ENCODE results near the gene SMOC1.

The SMOC1 gene

DNA sequence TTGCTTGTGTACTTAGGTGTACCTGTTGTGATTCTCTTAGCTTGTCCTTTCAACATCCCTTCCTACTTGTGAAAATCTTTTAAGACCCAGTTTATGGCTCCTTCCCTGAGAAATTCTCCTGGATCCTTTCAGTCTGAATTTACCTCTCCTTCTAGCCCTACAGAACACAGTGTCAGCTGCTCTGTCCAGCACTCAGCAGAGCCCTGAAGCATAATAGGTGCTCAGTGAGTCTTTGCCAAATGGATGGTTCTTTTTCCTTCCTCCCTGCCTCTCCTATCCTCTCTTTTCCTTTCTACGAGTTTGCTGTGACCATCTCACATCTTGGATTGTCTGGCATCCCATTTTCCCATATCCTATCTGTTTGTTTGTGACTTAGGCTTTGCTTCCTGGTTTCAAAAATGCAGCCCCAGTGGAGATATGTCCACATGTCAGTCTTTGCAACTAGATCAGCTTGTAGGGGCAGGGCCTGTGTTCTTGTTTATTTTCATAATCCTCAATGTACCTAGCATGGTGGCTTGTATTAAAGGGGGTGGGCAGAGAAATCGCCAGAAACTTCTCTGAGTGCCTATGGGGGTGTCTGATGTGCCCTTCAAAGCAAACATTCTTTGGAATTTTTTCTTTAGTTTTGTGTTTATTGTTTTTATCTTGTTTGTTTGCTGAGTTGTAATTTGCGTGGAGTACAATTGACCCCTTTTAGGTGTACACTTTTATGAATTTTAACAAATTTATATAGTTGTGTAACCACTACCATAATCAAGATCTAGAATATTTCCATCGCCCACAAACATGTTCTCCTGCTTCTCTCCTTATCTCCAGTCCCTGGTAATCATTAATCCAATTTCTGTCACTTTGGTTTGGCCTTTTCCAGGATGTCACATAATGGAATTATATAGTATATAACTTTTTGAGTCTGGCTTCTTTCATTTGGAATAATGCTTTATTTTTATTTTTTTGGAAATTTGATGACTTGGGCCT, 62.8 kb downstream of the SMOC1 start:
- TF ChIP-seq, protein P1, sequence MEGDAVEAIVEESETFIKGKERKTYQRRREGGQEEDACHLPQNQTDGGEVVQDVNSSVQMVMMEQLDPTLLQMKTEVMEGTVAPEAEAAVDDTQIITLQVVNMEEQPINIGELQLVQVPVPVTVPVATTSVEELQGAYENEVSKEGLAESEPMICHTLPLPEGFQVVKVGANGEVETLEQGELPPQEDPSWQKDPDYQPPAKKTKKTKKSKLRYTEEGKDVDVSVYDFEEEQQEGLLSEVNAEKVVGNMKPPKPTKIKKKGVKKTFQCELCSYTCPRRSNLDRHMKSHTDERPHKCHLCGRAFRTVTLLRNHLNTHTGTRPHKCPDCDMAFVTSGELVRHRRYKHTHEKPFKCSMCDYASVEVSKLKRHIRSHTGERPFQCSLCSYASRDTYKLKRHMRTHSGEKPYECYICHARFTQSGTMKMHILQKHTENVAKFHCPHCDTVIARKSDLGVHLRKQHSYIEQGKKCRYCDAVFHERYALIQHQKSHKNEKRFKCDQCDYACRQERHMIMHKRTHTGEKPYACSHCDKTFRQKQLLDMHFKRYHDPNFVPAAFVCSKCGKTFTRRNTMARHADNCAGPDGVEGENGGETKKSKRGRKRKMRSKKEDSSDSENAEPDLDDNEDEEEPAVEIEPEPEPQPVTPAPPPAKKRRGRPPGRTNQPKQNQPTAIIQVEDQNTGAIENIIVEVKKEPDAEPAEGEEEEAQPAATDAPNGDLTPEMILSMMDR (IDR thresholded peaks at IDR 0.05; ENCODE audit: low read depth, low read length): no peak
- no peak overlapping the region for H3K4me3 ChIP-seq (ENCODE audit: low read depth, low read length)

DNA sequence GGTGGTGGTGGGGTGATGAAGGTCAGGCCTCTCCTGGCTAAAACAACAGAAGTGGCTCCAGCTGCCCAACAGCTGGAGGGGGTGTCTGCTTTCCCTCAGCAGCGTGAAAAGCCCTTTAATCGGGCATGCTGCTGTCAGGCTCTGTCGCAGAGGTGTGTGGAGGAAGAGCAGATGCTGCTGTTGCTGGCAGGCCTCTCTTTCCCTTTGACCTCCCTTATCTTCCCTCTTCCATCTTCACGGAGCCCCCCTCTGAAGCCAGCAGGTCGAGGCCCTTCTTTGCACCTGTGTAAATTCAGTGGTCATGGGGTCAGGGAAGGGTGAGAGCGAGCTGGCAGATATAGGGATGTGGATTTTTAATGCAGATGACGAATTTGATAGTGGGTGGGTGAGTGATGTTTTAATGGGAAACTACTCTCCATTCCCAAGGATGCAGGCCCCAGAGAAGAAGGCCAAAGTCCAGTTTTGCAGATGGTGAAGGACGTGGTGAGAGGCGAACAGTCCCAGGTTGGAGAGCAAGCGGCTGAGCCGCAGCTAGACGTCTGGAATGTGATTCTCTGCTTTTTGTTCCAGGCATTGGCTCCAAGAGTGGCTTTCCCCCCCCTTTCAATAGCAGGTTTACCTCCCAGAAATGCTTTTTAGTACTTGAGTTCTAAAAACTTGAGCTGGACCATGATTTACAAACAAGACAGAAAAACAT, 64.0 kb downstream of the SMOC1 start:
- TF ChIP-seq, protein P1 (IDR thresholded peaks at IDR 0.05; ENCODE audit: low read depth, low read length): no peak
- H3K4me3 ChIP-seq (ENCODE audit: low read depth, low read length): no peak overlapping the region

DNA sequence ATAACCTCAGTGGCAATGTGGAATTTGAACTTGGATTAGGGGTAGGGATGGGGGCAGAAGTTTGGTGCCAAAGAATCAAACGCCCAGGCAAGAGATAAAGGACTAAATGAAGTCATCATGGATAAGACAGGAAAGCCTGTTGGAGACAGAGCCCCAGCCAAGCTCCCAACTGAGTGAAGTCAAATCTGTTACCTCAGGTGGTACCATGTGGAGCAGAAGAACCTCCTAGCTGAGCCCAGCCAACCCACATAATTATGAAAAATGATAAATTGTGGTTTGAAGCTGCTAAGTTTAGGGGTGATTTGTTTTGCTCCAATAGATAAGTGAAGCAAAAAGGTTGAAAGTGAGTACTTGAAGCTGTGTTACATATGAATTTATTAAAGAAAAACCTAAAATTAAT, 66.1 kb downstream of the SMOC1 start:
- TF ChIP-seq, protein P1 (IDR thresholded peaks at IDR 0.05; ENCODE audit: low read depth, low read length): no peak
- no peak overlapping the region for H3K4me3 ChIP-seq (ENCODE audit: low read depth, low read length)

DNA sequence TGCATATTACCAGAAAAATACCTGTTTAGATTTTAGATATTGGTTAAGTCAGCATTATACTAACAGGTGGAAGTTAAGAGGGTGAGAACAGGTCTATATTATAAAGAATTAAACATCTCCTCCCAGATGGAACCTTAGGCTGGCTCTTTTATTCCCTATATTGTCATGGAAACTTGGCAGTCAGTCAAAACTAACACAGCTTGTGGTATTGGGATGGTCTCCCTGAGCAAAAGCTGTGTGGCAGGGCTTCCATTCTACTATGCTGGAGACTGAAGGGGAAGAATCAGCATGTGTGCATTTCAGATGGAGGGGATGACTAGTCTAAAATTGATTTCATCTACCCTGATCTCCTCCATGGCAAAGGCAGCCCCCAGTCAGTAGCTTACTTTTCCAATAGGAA, 66.7 kb downstream of the SMOC1 start:
- H3K4me3 ChIP-seq (ENCODE audit: low read depth, low read length): no peak overlapping the region
- TF ChIP-seq, protein P1 (IDR thresholded peaks at IDR 0.05; ENCODE audit: low read depth, low read length): no peak

DNA sequence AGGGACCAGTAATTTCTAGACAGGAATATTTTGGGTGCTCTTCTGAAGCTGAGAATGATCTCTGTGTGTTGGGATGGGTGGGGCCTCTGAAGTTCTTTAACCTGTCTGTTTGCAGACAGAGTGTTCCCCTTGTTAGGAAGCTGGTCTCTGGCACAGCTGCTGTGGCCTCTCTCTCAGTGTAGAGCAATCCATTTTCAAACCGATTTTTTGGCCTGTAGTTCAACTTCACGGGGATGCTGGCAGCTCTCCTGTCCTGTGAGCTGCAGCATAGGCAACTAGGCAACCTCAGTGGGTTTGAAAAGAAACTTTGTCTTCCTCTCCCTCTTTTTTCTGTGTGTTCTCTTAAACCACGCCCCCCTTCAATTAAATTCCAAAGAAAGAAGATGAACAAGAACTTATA, 69.1 kb downstream of the SMOC1 start:
- H3K4me3 ChIP-seq (ENCODE audit: low read depth, low read length): no peak overlapping the region
- TF ChIP-seq, protein P1 (IDR thresholded peaks at IDR 0.05; ENCODE audit: low read depth, low read length): no peak

DNA sequence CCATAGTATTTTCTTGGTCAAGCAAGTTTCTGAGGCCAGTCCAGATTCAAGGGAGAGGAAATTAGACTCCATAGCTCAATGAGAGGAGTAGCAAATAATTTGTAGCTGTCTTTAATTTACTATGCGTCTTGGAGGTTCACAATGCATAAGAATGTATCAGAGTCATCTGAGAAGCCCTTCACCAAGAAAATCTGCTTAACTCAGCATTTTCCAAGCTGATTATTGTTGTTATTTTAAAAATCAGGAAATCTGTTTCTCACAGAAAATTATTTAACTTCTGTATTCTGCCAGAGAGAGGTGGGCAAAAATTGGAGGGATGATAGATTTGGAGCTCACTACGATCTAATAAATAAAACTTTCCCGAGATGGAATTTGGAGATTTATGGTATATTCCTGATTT, 72.0 kb downstream of the SMOC1 start:
- no peak overlapping the region for H3K4me3 ChIP-seq (ENCODE audit: low read depth, low read length)
- TF ChIP-seq, protein P1 (IDR thresholded peaks at IDR 0.05; ENCODE audit: low read depth, low read length): no peak

DNA sequence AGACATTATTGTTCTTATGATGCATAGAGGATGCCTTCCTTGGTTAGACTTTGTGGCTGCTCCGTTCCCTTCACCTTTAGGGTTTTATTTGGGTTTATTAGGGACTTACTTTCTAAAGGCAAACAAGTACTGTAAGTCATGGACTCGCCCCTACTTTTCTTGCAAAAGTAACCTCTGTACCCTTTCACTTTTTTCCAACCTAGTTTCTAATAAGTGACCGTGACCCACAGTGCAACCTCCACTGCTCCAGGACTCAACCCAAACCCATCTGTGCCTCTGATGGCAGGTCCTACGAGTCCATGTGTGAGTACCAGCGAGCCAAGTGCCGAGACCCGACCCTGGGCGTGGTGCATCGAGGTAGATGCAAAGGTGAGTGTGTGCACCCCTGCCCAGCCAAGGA, 72.7 kb downstream of the SMOC1 start:
- TF ChIP-seq, protein P1 (IDR thresholded peaks at IDR 0.05; ENCODE audit: low read depth, low read length): no peak
- H3K4me3 ChIP-seq (ENCODE audit: low read depth, low read length): no peak overlapping the region
